Epithelial cell of proximal tubule (primary cell): Measurements from ENCODE around the gene LIMS4. TPM values are rescaled to one million over a fixed set of nuclear protein-coding genes. Genes with fewer than 3 reads are reported as not detected.
"Not testable (repeated sequence)": the region's sequence is repeated elsewhere in the genome, so short reads cannot be mapped to it uniquely, and the experiment has no call there.

Experiments
- DNase-seq: peaks from one replicate; pipeline ENCODE4 v3.0.0-alpha.2; 2011; ENCODE audit warnings: low read depth
- H3K4me3 ChIP-seq: 2 replicates; pipeline ENCODE4 v1.5.1; 2011; ENCODE audit warnings: low read depth, mild to moderate bottlenecking, low read length
- total RNA-seq: library from RNA; depleted of rRNA; stranded (reverse); fragments of >200 nt; gene quantifications from 2 replicates; pipeline ENCODE4 v1.2.3, GENCODE V29; 2015

Gene LIMS4
- total RNA-seq: 2.0 TPM in 1 of 2 replicates, not detected in the other

- DNase-seq, H3K4me3 ChIP-seq: not testable (repeated sequence)
Observed at GRCh38 chr2:110472171-110473058, at the start of gene LIMS4. TSS of gene LIMS4 (minus strand) at chr2:110472816. CDS start at chr2:110472778, 38 bp downstream.

GRCh38 chr2:110499755-110500377, 27.2 kb upstream of the LIMS4 start:
- H3K4me3 ChIP-seq, DNase-seq: not testable (repeated sequence)

DNA sequence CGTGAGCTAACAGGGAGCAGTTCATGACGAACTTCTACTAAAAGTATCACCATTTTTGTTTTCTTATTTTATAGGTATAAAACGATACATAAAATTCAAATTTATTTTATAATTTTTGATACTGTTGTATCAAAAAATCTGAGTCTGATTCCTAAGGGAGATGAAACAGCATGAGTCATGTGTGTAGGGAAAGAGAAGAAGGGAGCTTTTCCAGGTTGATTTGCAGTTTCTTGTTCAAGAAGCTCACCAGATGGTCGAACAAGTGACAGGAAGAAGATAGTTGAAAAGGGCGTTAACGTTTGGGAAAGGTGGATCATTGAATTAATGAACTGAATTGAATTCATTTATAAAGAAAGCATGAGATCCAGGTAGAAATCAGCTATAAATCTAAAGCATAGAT, 23.4 kb upstream of the LIMS4 start:
- DNase-seq, H3K4me3 ChIP-seq: not testable (repeated sequence)

DNA sequence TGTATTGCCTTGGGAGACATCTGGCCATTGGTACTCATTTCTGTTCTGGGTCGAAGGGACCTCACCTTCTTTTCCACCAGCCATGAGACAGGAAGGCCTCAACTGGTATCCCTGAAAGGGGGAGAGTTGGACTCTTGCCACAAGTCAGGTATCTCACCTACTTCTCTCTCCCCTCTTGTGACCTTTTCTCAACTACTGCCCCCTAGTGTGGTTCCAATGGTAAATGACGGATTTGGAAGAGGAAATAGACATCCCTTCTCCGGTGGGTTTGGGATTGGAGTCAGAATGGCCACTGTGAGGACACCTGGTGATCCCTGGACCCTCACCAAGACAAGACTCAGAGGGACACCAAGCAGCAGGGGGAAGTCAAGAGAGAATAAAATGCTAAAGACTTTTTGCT, 21.9 kb upstream of the LIMS4 start:
- DNase-seq, H3K4me3 ChIP-seq: not testable (repeated sequence)

DNA sequence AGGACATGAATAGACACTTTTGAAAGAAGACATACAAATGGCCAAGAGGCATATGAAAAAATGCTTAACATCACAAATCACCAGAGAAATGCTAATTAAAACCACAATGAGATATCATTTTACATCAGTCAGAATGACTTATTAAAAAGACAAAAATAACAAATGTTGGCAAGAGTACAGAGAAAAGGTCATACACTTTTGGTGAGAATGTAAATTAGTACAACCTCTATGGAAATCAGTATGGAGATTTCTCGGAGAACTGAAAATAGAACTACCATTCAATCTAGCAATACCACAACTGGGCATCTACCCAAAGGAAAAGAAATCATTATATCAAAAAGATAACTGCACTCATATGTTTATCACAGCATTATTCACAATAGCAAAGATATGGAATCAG, 16.4 kb upstream of the LIMS4 start:
- H3K4me3 ChIP-seq, DNase-seq: not testable (repeated sequence)

GRCh38 chr2:110482697-110483096, 10.1 kb upstream of the LIMS4 start:
- not testable (repeated sequence) for H3K4me3 ChIP-seq, DNase-seq

DNA sequence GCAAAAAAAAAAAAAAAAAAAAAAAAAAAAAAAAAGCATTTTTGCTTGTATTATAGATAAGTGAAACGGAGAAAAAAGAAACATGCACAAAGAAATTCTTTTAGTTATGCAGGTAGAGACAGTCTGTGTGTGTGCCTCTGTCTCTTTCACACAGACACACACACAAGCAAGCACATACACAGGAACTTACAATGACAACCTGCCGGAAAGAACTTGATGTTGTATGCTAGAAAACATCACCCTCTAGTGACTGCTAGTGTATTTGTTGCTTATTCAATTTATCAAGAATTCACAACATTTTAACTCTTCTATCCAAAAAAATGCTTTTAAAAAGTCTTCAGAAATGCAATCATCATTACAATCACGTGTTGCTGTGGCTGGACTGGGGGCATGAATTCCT, 8.6 kb upstream of the LIMS4 start:
- not testable (repeated sequence) for H3K4me3 ChIP-seq, DNase-seq

GRCh38 chr2:110480084-110480483, 7.5 kb upstream of the LIMS4 start:
- not testable (repeated sequence) for DNase-seq, H3K4me3 ChIP-seq

GRCh38 chr2:110477370-110477769, 4.8 kb upstream of the LIMS4 start:
- not testable (repeated sequence) for H3K4me3 ChIP-seq, DNase-seq

GRCh38 chr2:110476952-110477351, 4.3 kb upstream of the LIMS4 start:
- not testable (repeated sequence) for DNase-seq

DNA sequence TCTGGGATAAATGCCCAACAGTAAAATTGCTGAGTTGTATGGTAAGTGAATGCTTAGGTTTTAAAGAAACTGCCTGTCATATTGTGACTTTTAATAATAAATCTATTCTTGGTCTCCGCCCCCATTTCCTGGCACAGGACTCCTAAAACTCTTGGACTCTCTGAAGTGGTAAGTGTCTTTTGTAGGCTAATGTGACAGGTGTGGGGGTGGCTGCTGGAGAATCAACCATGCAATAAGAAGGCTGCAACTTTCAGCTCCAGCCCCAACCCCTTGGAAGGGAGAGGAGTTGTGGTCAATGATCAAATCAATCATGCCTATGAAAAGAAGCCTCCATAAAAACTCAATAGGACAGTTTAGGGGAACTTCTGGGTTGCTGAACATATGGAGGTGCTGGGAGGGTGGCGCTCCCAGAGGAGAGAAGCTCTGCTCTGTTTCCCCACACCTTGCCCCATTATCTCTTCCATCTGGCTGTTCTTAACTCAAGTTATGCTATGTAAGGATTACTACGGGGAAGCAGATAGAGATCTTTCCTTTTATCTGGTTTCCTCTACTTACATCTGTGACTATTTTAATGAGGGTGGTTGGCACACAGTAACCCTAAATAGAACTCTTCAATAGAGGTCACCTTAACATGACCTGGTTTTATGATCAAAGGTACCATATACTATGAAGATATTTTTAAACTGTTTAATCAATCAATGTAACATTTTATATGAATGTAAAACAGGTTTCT, 3.2 kb upstream of the LIMS4 start:
- DNase-seq, H3K4me3 ChIP-seq: not testable (repeated sequence)

More at GRCh38 chr2:110476952-110477351, 4.3 kb upstream of the LIMS4 start:
- not testable (repeated sequence) for H3K4me3 ChIP-seq

- not testable (repeated sequence) for H3K4me3 ChIP-seq, DNase-seq
Observed at GRCh38 chr2:110474898-110475297, 2.3 kb upstream of the LIMS4 start.

GRCh38 chr2:110473059-110473358, 393 bp upstream of the LIMS4 start:
- not testable (repeated sequence) for H3K4me3 ChIP-seq, DNase-seq

DNA sequence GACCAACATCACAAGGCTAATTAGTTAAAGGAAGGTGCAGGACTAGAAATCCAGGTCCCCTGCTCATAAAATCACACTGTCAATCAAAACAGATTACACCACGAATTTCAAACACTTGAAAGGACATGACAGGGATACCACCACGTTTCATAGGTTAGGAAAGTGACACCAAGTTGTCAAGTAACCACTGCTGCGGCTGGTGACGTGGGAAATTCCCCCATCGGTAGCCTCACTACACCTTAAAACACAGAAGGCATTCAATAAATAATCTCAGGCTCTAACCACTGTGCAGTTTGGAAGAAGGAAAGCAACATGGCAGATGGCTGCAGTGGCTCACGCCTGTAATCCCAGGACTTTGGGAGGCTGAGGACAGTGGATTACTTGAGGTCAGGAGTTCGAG, 3.7 kb downstream of the LIMS4 start:
- not testable (repeated sequence) for DNase-seq, H3K4me3 ChIP-seq

- not testable (repeated sequence) for DNase-seq, H3K4me3 ChIP-seq
Observed at GRCh38 chr2:110465312-110465711, 7.3 kb downstream of the LIMS4 start.

DNA sequence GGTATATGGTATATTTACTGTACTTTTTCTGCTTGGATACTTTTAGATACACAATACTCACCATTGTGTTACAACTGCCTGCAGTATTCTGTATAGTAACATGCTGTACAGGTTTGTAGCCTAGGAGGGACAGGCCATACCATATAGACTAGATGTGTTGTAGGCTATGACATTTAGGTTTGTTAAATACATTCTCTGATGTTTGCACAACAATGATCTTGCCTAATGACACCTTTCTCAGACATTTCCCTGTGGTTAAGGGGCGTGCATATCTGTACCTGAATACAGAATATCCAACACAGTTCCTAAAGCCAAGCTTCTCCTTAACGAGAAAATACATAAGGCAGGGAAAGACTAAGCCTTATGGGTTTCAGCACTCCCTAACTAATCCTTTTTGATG, 10.2 kb downstream of the LIMS4 start:
- DNase-seq, H3K4me3 ChIP-seq: not testable (repeated sequence)

- not testable (repeated sequence) for DNase-seq
Observed at GRCh38 chr2:110460318-110460717, 12.3 kb downstream of the LIMS4 start.

DNA sequence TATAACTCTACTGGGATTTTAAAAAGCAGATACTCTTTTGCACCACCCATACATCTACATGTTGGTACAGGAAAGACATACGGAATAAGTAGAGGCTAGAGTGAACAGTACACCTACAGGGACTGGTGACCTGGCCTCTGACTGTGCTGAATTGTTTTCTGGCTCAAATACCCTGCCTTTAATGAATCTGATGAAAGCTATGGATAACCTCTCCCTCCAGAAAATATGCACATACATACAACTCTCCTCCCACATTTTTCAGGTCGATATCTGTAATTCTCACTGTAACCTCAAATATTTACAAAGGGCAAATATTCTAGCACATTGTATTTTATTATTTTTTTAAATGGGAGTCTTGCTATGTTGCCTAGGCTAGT, 15.4 kb downstream of the LIMS4 start:
- DNase-seq: not testable (repeated sequence)

More at GRCh38 chr2:110460318-110460717, 12.3 kb downstream of the LIMS4 start:
- H3K4me3 ChIP-seq: not testable (repeated sequence)

DNA sequence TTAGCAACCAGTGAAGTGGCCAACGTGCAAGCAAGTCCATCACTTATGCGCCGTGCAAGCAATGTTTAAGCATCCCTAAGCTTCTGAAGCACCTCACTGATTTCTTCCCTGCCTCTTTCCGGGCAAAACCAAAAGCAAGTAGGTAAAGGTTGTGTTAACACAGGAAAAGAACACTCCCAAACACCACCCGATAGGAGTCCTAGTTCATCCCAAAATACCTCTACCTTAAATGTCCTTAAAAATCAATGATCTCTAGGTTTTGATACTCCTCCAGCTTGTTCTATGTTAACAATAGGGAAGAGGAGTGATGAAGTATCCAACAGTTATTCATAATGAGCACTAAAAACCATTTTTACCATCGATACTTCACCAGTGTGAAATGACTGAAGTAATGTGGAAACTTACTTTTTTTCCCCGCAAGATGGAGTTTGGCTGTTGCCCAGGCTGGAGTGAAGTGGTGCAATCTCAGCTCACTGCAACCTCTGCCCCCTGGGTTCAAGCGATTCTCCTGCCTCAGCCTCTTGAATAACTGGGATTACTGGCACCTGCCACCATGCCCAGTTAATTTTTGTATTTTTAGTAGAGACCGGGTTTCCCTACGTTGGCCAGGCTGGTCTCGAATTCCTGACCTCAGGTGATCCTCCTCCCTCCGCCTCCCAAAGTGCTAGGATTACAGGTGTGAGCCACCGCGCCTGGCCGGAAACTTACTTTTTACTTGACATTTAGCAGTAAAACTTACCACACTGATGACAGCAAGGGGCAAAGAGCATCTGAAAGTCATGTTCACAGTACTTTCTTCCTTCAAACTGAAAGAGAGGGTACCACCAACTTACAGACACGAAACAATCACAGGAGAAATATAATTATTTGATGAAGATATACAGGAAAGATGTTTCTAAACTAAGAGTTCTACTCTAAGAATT, 16.1 kb downstream of the LIMS4 start:
- H3K4me3 ChIP-seq: not testable (repeated sequence)

More for the DNA sequence above, 15.4 kb downstream of the LIMS4 start:
- not testable (repeated sequence) for H3K4me3 ChIP-seq

More for the DNA sequence above, 16.1 kb downstream of the LIMS4 start:
- not testable (repeated sequence) for DNase-seq
